Measurements from ENCODE around the gene POFUT2. TPM values are rescaled to one million over a fixed set of nuclear protein-coding genes. Genes with fewer than 3 reads are reported as not detected.

The POFUT2 gene
- polyA plus RNA-seq, 1 donor from 2014 or later: 25.4 TPM

DNA sequence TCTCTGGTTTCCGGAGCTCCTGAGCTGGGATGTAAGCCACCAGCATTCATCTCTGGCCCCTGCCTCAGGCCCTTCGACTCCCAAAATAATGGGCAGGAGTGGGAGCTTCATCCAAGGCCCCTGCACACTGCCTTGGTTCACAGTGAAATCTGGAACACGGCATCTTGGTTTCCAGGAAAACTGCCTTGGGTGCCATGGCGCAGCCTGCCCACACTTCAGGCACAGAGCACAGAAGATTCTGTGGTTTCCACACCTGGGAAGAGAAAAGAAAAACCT is 48.8 kb upstream of the POFUT2 start:
- Histone ChIP-seq H3K4me2 (ENCODE audit: low read length) (no peak overlapping the region), H3F3A (ENCODE audit: insufficient read depth, low read length, poor library complexity, severe bottlenecking) (no peaks in the 10 kb centered on the region), H3K27ac (ENCODE audit: low read length) (no peak overlapping the region), H3K9me2 (ENCODE audit: insufficient read depth, low read length) (no peaks in the 10 kb centered on the region), H3K9me3 (ENCODE audit: low read length) (no peaks in the 10 kb centered on the region), H3K27me3 (ENCODE audit: insufficient read depth, low read depth, low read length) (no peaks in the 10 kb centered on the region), H3K4me3 (ENCODE audit: low read length) (no peak overlapping the region), H3K9ac (ENCODE audit: low read length) (no peak overlapping the region), H2AFZ (ENCODE audit: low read depth, low read length) (no peak overlapping the region), H4K20me1 (ENCODE audit: insufficient read depth) (no peaks in the 10 kb centered on the region), H3K79me2 (replicated peaks; ENCODE audit: insufficient read depth, low read length) (no peaks in the 10 kb centered on the region), H3K36me3 (ENCODE audit: insufficient read depth, low read length) (no peaks in the 10 kb centered on the region)
- no peak for TF ChIP-seq TAF1 (IDR thresholded peaks at IDR 0.05; ENCODE audit: low read depth)

DNA sequence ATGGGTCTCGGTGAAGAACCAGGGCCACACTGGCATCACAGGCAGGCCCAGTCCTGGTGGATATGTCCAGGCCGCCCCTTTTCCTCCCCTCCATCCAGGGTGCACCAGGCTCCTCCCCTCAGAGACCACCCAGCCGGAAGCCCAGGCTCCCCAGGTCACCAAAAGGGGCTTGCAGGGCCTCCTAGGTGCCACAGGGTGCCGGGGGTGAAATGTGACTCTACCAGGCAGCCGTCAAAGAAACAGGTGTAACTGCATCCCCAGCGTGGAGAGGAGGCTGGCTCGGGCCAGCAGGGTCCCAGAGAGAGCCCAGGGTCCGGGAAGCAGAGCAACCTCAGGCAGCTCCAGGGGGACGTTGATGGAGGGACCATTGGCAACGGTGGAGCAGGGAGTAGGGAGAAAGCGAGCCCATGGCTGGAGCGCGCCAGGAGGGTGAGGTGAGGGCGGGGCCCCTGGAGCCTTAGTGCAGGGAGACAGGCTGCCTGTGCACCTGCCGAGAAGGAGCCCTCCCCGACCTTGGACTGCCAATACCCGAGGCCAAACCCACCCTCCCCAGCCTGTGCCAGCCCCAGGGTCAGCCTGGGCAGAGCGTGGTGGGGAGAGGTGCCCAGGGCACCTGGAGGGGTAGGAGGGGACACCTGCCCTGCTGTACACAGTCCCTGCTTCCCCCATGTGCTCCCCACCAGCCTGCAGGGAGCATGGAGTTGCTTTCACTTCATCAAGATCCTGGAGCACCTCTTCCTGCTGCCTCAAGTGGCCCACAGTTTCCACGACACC is 48.3 kb upstream of the POFUT2 start:
- Histone ChIP-seq H3K27ac (ENCODE audit: low read length) (no peak overlapping the region), H3F3A (ENCODE audit: insufficient read depth, low read length, poor library complexity, severe bottlenecking) (no peaks in the 10 kb centered on the region), H3K4me3 (ENCODE audit: low read length) (no peak overlapping the region), H3K9me2 (ENCODE audit: insufficient read depth, low read length) (no peaks in the 10 kb centered on the region), H3K4me2 (ENCODE audit: low read length) (no peak overlapping the region), H3K79me2 (replicated peaks; ENCODE audit: insufficient read depth, low read length) (no peaks in the 10 kb centered on the region), H3K9me3 (ENCODE audit: low read length) (no peaks in the 10 kb centered on the region), H2AFZ (ENCODE audit: low read depth, low read length) (no peak overlapping the region), H4K20me1 (ENCODE audit: insufficient read depth) (no peaks in the 10 kb centered on the region), H3K9ac (ENCODE audit: low read length) (no peak overlapping the region), H3K36me3 (ENCODE audit: insufficient read depth, low read length) (no peaks in the 10 kb centered on the region), H3K27me3 (ENCODE audit: insufficient read depth, low read depth, low read length) (no peaks in the 10 kb centered on the region)
- TF ChIP-seq EZH2 (IDR thresholded peaks at IDR 0.05; ENCODE audit: borderline replicate concordance, insufficient read depth, low read length, poor library complexity, severe bottlenecking) (no peak), EP300 (conservative IDR thresholded peaks at IDR 0.05; ENCODE audit: poor library complexity, severe bottlenecking) (no peak), MXI1 (conservative IDR thresholded peaks at IDR 0.05; ENCODE audit: poor library complexity, severe bottlenecking) (no peak), RAD21 (conservative IDR thresholded peaks at IDR 0.05) (no peak), TAF1 (IDR thresholded peaks at IDR 0.05; ENCODE audit: low read depth) (no peak), POLR2AphosphoS5 (IDR thresholded peaks at IDR 0.05) (no peak), SMC3 (conservative IDR thresholded peaks at IDR 0.05; ENCODE audit: poor library complexity) (no peak)
- TF ChIP-seq, protein P1, sequence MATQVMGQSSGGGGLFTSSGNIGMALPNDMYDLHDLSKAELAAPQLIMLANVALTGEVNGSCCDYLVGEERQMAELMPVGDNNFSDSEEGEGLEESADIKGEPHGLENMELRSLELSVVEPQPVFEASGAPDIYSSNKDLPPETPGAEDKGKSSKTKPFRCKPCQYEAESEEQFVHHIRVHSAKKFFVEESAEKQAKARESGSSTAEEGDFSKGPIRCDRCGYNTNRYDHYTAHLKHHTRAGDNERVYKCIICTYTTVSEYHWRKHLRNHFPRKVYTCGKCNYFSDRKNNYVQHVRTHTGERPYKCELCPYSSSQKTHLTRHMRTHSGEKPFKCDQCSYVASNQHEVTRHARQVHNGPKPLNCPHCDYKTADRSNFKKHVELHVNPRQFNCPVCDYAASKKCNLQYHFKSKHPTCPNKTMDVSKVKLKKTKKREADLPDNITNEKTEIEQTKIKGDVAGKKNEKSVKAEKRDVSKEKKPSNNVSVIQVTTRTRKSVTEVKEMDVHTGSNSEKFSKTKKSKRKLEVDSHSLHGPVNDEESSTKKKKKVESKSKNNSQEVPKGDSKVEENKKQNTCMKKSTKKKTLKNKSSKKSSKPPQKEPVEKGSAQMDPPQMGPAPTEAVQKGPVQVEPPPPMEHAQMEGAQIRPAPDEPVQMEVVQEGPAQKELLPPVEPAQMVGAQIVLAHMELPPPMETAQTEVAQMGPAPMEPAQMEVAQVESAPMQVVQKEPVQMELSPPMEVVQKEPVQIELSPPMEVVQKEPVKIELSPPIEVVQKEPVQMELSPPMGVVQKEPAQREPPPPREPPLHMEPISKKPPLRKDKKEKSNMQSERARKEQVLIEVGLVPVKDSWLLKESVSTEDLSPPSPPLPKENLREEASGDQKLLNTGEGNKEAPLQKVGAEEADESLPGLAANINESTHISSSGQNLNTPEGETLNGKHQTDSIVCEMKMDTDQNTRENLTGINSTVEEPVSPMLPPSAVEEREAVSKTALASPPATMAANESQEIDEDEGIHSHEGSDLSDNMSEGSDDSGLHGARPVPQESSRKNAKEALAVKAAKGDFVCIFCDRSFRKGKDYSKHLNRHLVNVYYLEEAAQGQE (IDR thresholded peaks at IDR 0.05; ENCODE audit: borderline replicate concordance): no peak
- TF ChIP-seq, protein P2, sequence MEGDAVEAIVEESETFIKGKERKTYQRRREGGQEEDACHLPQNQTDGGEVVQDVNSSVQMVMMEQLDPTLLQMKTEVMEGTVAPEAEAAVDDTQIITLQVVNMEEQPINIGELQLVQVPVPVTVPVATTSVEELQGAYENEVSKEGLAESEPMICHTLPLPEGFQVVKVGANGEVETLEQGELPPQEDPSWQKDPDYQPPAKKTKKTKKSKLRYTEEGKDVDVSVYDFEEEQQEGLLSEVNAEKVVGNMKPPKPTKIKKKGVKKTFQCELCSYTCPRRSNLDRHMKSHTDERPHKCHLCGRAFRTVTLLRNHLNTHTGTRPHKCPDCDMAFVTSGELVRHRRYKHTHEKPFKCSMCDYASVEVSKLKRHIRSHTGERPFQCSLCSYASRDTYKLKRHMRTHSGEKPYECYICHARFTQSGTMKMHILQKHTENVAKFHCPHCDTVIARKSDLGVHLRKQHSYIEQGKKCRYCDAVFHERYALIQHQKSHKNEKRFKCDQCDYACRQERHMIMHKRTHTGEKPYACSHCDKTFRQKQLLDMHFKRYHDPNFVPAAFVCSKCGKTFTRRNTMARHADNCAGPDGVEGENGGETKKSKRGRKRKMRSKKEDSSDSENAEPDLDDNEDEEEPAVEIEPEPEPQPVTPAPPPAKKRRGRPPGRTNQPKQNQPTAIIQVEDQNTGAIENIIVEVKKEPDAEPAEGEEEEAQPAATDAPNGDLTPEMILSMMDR (IDR thresholded peaks at IDR 0.05; ENCODE audit: poor library complexity, severe bottlenecking): no peak
